OCI-M1 (cell line): ENCODE measurements around the gene ZDHHC20.

Experiments
- DNase-seq: peaks from one replicate; lab custom pipeline; 2025; lab: John Stamatoyannopoulos, UW

ZDHHC20 gene

GRCh38 chr13:21458813-21459701 is at the start of gene ZDHHC20:
TSS of gene ZDHHC20 (minus strand) at chr13:21459303. CDS start at chr13:21459171, 132 bp downstream.
- DNase-seq = peak; percentile 83

- DNase-seq = no peak
These were observed 45.3 kb upstream of the ZDHHC20 start for GRCh38 chr13:21504379-21504778.

GRCh38 chr13:21501686-21502085 is 42.6 kb upstream of the ZDHHC20 start:
- no peak for DNase-seq

DNA sequence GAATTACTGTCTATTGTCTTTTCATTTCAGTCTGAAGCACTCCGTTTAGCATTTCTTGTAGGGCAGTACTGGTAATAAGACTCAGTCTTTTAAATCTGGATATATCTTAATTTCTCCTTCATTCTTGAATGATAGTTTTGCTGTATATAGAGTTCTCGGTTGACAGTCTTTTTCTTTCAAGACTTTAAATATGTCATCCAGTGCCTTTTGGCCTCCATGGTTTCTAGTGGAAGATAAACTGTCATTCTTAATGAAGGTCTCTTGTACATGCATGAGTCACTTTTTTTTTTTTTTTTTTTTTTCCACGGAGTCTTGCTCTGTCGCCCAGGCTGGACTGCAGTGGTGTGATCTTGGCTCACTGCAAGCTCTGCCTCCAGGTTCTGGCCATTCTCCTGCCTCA is 27.2 kb upstream of the ZDHHC20 start:
- DNase-seq = peak; percentile 10

DNA sequence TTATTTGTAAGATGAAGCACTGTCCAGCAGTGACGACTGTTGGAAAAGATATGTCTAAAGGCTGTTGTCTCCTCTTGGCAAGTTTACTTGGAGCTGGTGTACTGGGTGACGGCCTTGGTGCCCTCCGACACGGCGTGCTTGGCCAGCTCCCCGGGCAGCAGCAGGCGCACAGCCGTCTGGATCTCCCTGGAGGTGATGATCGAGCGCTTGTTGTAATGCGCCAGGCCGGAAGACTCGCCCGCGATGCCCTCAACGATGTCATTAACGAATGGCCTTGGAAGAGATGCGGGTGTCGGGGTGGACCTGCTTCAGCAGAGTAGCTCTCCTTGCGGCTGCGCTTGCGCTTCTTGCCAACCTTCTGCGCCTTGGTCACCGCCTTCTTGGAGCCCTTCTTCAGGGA is 24.6 kb upstream of the ZDHHC20 start:
- no peak for DNase-seq

- DNase-seq = no peak
These were observed 22.3 kb upstream of the ZDHHC20 start for GRCh38 chr13:21481359-21481758.

DNA sequence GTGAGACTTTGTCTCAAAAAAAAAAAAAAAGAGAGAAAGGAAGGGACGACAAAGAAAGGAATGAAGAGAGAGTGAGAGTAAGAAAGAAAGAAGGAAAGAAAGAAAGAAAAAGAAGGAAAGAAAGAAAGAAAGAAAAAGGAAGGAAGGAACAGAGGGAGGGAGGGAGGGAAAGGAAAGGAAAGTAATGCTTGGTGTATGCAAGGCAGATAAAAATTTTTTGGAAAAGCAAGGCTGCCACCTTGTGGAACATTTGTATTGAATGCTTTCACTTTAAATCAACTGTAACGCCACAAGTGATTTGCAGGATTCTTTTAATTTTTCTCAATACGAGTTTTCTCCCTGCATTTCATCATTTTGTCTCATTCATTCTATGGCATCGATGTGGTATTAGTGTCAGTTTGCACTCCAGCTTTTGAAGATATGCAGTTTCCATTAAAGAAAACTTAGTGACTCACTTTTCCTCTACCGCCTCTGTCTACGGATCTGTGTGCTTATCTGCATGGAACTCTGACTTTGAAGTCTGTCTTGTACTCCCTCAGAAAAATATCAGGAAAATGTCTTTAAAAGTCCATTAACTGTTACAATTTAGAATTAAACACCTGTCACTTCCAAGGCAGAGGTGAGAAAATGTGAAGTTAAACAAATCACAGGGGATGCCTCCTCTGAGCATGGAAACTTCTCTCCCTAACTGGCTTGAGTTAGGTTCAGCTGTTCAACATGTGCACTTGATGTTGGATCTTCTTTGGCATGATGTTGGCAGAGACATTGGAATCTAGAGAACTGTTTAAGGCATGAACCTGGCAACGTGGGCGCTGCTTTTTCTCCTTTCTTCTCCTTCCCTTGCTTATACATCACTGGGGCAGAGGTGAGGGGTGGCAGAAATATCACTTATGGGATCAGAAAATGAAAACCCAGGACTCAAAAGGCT is 20.0 kb upstream of the ZDHHC20 start:
- DNase-seq = peak; percentile 81

GRCh38 chr13:21476893-21477472 is 17.9 kb upstream of the ZDHHC20 start:
- peak; percentile 87 for DNase-seq

- no peak for DNase-seq
These were observed 16.0 kb upstream of the ZDHHC20 start for GRCh38 chr13:21475115-21475514.

GRCh38 chr13:21470785-21471184 is 11.7 kb upstream of the ZDHHC20 start:
- no peak for DNase-seq

GRCh38 chr13:21466527-21466926 is 7.4 kb upstream of the ZDHHC20 start:
- no peak for DNase-seq

DNA sequence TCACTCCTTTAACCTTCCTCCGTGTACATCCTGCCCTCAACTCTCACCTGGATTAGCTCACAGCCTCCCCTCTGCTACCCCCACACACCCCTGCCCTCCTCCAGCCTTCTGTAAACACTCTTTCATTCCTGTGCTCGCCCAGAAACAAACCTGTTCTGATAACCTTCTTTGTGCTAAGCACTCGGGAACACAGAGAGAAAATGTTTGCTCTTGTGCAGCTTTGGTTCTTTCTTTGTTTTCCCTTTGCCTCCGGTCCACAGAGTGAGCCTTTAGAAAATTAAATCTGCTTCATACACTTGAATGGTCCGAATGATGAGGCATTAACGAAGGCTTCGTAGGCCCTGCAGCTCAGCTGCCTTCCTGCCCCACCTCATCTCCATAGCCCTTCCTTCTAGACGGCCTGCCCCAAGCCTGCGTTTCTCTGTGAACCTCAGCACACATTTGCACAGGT is 6.6 kb upstream of the ZDHHC20 start:
- no peak for DNase-seq

- DNase-seq = no peak
These were observed 4.3 kb upstream of the ZDHHC20 start for GRCh38 chr13:21463424-21463823.

- peak; percentile 60 for DNase-seq
These were observed 2.0 kb upstream of the ZDHHC20 start for GRCh38 chr13:21461131-21461530.

DNA sequence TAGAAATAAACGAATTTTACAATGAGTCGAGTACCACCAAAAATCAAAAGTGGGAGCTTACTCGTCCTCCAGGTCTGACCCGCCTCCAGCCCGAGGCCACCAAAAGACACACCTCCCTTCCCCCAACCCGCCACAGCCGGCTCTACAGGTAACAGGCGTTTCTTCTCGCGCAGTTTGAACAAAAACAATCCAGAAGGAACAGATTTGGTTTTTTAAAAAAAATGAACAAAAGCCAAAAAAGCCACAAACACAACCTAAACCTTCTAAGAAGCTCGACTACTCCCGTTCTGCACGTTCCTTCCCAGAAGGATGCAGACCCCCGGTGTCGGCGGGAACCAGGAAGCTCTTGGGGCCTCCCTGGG is 671 bp downstream of the ZDHHC20 start:
- peak; percentile 51 for DNase-seq

- no peak for DNase-seq
These were observed 5.6 kb downstream of the ZDHHC20 start for GRCh38 chr13:21453387-21454081.

DNA sequence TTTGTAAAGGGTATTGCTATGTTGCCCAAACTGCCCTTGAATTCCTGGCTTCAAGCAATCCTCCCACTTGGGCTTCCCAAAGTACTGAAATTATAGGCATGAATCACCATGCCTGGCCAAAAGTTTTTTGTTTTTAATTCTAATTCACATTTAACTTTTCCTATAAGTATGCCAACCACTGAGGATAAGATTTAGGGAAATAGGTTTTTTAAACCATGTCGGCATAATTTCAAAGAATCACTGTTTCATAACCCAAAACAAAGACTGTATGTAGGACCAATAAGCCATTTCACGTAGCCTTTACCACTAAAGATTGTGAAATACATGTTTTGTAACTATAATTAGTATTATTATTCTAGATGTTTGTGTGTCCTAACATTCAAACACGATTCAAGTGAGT is 8.2 kb downstream of the ZDHHC20 start:
- no peak for DNase-seq

- no peak for DNase-seq
These were observed 12.4 kb downstream of the ZDHHC20 start for GRCh38 chr13:21446656-21447055.

GRCh38 chr13:21445759-21446158 is 13.3 kb downstream of the ZDHHC20 start:
- DNase-seq = no peak

GRCh38 chr13:21443171-21443570 is 15.9 kb downstream of the ZDHHC20 start:
- DNase-seq = no peak

DNA sequence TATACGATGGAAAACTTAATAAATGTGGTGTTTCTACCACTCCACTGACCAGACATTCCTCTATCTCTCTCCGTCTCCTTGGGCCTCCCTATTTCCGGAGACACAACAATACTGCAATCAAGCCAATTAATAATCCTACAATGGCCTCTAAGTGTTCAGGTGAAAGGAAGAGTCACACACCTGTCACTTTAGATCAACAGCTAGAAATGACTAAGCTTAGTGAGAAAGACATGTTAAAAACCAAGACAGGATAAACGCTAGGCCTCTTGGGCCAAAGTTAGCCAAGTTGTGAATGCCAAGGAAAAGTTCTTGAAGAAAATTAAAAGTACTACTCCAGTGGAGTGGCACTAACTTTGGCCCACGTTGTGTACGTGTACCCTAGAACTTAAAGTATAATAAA is 22.5 kb downstream of the ZDHHC20 start:
- DNase-seq = no peak

DNA sequence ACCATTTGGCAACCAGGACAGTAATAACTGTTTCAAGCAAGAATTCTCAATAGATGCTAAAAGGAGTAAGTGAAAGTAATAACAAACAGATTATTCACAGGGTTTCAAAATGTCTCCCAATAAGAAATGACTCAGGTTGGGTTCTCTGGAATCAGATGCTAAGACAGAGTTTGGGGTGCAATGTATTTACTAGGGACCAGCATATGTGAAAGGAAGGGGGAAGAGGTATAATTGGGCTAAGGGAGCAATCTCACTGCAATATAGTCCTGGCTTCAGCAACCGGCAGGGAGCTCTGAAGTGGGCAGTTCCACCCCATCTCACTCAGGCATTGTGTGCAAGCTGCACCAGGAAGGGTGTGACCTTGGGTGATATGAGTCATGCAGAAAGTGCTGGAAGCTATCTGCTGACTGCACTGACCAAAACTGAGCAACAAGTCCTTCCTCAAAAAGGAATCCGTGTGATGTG is 23.4 kb downstream of the ZDHHC20 start:
- DNase-seq = peak; percentile 79
